ENCODE results near the gene MMP7. TPM values are rescaled to one million over a fixed set of nuclear protein-coding genes. Genes with fewer than 3 reads are reported as not detected.
A peak's percentile ranks its signal among the peaks of the same experiment; 100 is the strongest.

Gene MMP7
- total RNA-seq, 2 experiments from 2014 or later, result not detected

- H3K9me3 ChIP-seq (ENCODE audit: control insufficient read depth in 1 of 2, insufficient read depth in 1 of 2, low read length in 2 of 2), result no peaks in the 10 kb centered on the region
- peaks cover 8% of the 10 kb centered on the region for H3K4me1 ChIP-seq (ENCODE audit: insufficient read depth, low read length)
- H3K4me1 Mint-ChIP-seq (ENCODE audit: low read depth), result peaks cover 22% of the 10 kb centered on the region
- POLR2A ChIA-PET, result interaction anchor here (0.8 to 0.9 kb wide), 2 partner anchors 17 to 90 kb away, joined by 3 read pairs; no protein-coding TSS in a partner anchor
- no peak for TF ChIP-seq CTCF (IDR thresholded peaks at IDR 0.05)
- H3K27ac ChIP-seq (ENCODE audit: low read depth in 1 of 2, low read length in 2 of 2), result peak overlapping the region in 1 of 2 donors; percentile 5
- DNase-seq, result peak in 3 of 14 experiments; percentile 8 to 45 (median 20)
- H3K27me3 Mint-ChIP-seq, result no peaks in the 10 kb centered on the region
- peaks cover 6% of the 10 kb centered on the region for H3K9me3 Mint-ChIP-seq
- no peaks in the 10 kb centered on the region for H3K36me3 ChIP-seq (ENCODE audit: insufficient read depth, low read length)
- peak overlapping the region; percentile 16 for H3K27ac Mint-ChIP-seq
- peak overlapping the region; percentile 1 for H3K4me3 Mint-ChIP-seq
- H3K4me3 ChIP-seq (ENCODE audit: low read length), result no peak overlapping the region
- intact Hi-C loops (cut with DNase I, micrococcal nuclease), result no loop called here
- H3K27me3 ChIP-seq (ENCODE audit: control insufficient read depth in 1 of 2, insufficient read depth in 2 of 2, low read length in 2 of 2), result no peaks in the 10 kb centered on the region
- no peaks in the 10 kb centered on the region for H3K36me3 Mint-ChIP-seq (ENCODE audit: low read depth)
- CTCF ChIA-PET, result interaction anchor here (1.0 kb wide), 1 partner anchor 16 kb away, joined by 3 read pairs; no protein-coding TSS in a partner anchor
- no peak for ATAC-seq (ENCODE audit: poor library complexity)
Observed at GRCh38 chr11:102576350-102576749, 45.8 kb upstream of the MMP7 start.

DNA sequence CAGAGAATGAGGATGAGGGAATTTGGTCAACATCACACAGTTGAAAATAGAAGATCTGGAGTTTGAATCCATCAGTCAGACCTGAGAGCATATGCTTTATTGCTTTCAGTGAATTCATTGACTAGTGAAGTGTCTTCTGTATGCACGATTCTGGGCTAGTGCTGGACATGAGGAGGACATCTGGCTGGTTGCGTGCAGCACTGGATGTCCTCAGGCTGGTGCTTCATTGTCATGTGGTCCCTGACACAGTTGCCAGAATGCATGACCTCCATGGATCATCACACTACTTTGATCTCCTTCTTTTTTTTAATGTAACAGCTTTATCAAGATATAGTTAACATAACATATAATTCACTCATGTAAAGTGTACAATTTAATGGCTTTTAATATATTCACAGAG, 44.5 kb upstream of the MMP7 start:
- peaks cover 22% of the 10 kb centered on the region for H3K4me1 Mint-ChIP-seq (ENCODE audit: low read depth)
- H3K27ac Mint-ChIP-seq, result no peak overlapping the region
- POLR2A ChIA-PET, result interaction anchor here (0.7 kb wide), 1 partner anchor 14 kb away, joined by 3 read pairs; no protein-coding TSS in a partner anchor
- DNase-seq, result no peak
- no peak overlapping the region for H3K27ac ChIP-seq (ENCODE audit: low read depth in 1 of 2, low read length in 2 of 2)
- no peak overlapping the region for H3K4me3 Mint-ChIP-seq
- peaks cover 6% of the 10 kb centered on the region for H3K9me3 Mint-ChIP-seq
- no peak for ATAC-seq (ENCODE audit: poor library complexity)
- H3K4me3 ChIP-seq (ENCODE audit: low read length), result no peak overlapping the region
- H3K36me3 Mint-ChIP-seq (ENCODE audit: low read depth), result no peaks in the 10 kb centered on the region
- intact Hi-C loops (cut with DNase I, micrococcal nuclease), result no loop called here
- H3K27me3 ChIP-seq (ENCODE audit: control insufficient read depth in 1 of 2, insufficient read depth in 2 of 2, low read length in 2 of 2), result no peaks in the 10 kb centered on the region
- no peaks in the 10 kb centered on the region for H3K27me3 Mint-ChIP-seq
- no peaks in the 10 kb centered on the region for H3K9me3 ChIP-seq (ENCODE audit: control insufficient read depth in 1 of 2, insufficient read depth in 1 of 2, low read length in 2 of 2)
- no peaks in the 10 kb centered on the region for H3K36me3 ChIP-seq (ENCODE audit: insufficient read depth, low read length)
- CTCF ChIA-PET, result no interaction called here
- peaks cover 8% of the 10 kb centered on the region for H3K4me1 ChIP-seq (ENCODE audit: insufficient read depth, low read length)
- no peak for TF ChIP-seq CTCF (IDR thresholded peaks at IDR 0.05)

DNA sequence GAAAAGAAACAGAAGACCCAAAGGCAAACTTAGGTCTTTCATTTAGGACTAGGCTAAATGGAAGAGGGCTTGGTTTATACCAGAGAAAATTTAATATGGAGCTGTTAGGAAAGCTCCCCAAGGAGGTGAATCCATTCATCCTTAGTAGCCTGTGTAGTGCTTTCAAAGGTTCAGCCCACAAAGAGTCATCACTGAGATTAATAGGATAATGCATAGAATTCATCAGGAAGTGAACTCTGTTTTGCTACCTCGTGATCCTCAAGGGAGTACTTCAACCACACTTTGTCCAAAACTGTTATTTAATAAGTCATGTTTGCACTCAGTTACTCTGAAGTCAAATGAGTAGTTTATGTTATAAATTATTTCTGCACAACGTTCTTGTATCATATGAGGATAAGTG, 43.3 kb upstream of the MMP7 start:
- Mint-ChIP-seq H3K27me3 (no peaks in the 10 kb centered on the region), H3K9me3 (peaks cover 8% of the 10 kb centered on the region), H3K4me1 (ENCODE audit: low read depth) (peaks cover 22% of the 10 kb centered on the region), H3K27ac (no peak overlapping the region), H3K36me3 (ENCODE audit: low read depth) (no peaks in the 10 kb centered on the region), H3K4me3 (no peak overlapping the region)
- no peaks in the 10 kb centered on the region for H3K36me3 ChIP-seq (ENCODE audit: insufficient read depth, low read length)
- H3K4me3 ChIP-seq (ENCODE audit: low read length), result no peak overlapping the region
- H3K27me3 ChIP-seq (ENCODE audit: control insufficient read depth in 1 of 2, insufficient read depth in 2 of 2, low read length in 2 of 2), result no peaks in the 10 kb centered on the region
- no peak for TF ChIP-seq CTCF (IDR thresholded peaks at IDR 0.05)
- ATAC-seq (ENCODE audit: poor library complexity), result no peak
- H3K27ac ChIP-seq (ENCODE audit: low read depth in 1 of 2, low read length in 2 of 2), result no peak overlapping the region
- no peak for DNase-seq
- POLR2A ChIA-PET, result interaction anchor here (0.8 kb wide), 1 partner anchor 14 kb away, joined by 3 read pairs; no protein-coding TSS in a partner anchor
- intact Hi-C loops (cut with DNase I, micrococcal nuclease), result no loop called here
- H3K9me3 ChIP-seq (ENCODE audit: control insufficient read depth in 1 of 2, insufficient read depth in 1 of 2, low read length in 2 of 2), result peaks cover 0 to 2% of the 10 kb centered on the region in 2 experiments
- peaks cover 8% of the 10 kb centered on the region for H3K4me1 ChIP-seq (ENCODE audit: insufficient read depth, low read length)
- CTCF ChIA-PET, result no interaction called here

Data from CD4-positive, alpha-beta T cell (primary cell).